Activated CD4-positive, alpha-beta memory T cell treated with anti-CD3 and anti-CD28 coated beads, Interleukin-2, amount 10 ng/mL, durations not matched to agents 7 days and 5 days (primary cell): ENCODE results near the gene ZIC3. TPM values are rescaled to one million over a fixed set of nuclear protein-coding genes. Genes with fewer than 3 reads are reported as not detected.

Experiments used
- CTCF ChIA-PET: fragments of 350-600 bp; sonication (Branson Sonifier 250); formaldehyde crosslinking; loops from one replicate; lab custom pipeline; 2021; ENCODE audit warnings: antibody characterized with exemption, inconsistent platforms; lab: Charles Lee
- POLR2A ChIA-PET: fragments of 350-600 bp; sonication (Branson Sonifier 250); formaldehyde crosslinking; loops from one replicate; lab custom pipeline; 2021; ENCODE audit warnings: antibody characterized with exemption; lab: Charles Lee
- DNase-seq: peaks from one replicate; pipeline ENCODE4 v3.0.0-alpha.2; 2020
- H3K27ac Mint-ChIP-seq: one replicate; pipeline ENCODE4 v1.8.0; 2021; ENCODE audit warnings: mild to moderate bottlenecking, mixed read lengths
- H3K27me3 Mint-ChIP-seq: one replicate; pipeline ENCODE4 v1.8.0; 2021; ENCODE audit warnings: mixed read lengths
- H3K36me3 Mint-ChIP-seq: one replicate; pipeline ENCODE4 v1.8.0; 2021; ENCODE audit warnings: low read depth, mixed read lengths
- H3K4me1 Mint-ChIP-seq: one replicate; pipeline ENCODE4 v1.8.0; 2021; ENCODE audit warnings: mixed read lengths
- H3K4me3 Mint-ChIP-seq: one replicate; pipeline ENCODE4 v1.8.0; 2021; ENCODE audit warnings: mild to moderate bottlenecking, mixed read lengths
- H3K9me3 Mint-ChIP-seq: one replicate; pipeline ENCODE4 v1.8.0; 2021; ENCODE audit warnings: mixed read lengths
- total RNA-seq, 2 experiments: library from RNA; stranded (reverse); gene quantifications; one replicate each; pipeline ENCODE4 v1.2.3, GENCODE V29; 2021

ZIC3 gene
- total RNA-seq, 2 experiments from 2014 or later = not detected

DNA sequence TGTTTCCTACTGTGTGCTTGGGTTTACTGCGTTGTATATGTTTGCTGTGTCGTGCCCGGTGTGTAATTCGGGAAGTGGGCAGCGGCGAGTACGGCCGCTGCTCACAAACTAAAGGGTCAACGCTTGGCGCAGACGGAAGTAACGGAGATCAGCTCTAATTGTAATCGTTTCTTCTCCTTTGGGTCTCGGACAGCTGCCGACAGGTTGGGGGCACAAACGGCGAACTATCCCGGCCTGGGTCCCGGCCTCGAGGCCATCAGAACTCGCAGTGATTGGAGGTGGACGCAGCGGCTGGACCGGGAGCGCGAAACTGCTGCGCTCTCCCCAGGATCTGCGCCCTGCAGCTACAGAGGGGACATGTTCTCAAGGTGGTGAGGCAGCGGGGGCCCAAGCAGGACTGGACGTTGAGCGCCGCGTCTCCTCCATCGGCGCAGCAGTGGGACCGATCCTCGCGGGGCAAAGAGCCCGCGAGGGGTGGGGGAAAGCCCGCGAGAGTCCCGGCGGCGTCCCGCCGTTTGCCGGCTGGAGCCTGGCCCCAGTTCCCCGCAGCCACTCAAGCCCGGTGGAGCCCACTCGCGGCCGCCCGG is 516 bp upstream of the ZIC3 start:
- Mint-ChIP-seq H3K27me3 (peaks cover 56% of the 10 kb centered on the region), H3K9me3 (peaks cover 4% of the 10 kb centered on the region)
- CTCF ChIA-PET = no interaction called here

DNA sequence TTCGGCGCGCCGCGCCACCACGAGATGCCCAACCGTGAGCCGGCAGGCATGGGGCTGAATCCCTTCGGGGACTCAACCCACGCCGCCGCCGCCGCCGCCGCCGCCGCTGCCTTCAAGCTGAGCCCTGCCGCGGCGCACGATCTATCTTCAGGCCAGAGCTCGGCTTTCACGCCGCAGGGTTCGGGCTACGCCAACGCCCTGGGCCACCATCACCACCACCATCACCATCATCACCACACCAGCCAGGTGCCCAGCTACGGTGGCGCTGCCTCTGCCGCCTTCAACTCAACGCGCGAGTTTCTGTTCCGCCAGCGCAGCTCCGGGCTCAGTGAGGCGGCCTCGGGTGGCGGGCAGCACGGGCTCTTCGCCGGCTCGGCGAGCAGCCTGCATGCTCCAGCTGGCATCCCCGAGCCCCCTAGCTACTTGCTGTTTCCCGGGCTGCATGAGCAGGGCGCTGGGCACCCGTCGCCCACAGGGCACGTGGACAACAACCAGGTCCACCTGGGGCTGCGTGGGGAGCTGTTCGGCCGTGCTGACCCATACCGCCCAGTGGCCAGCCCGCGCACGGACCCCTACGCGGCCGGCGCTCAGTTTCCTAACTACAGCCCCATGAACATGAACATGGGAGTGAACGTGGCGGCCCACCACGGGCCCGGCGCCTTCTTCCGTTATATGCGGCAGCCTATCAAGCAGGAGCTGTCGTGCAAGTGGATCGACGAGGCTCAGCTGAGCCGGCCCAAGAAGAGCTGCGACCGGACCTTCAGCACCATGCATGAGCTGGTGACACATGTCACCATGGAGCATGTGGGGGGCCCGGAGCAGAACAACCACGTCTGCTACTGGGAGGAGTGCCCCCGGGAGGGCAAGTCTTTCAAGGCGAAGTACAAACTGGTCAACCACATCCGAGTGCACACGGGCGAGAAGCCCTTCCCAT is 1.1 kb downstream of the ZIC3 start:
- H3K4me3 Mint-ChIP-seq = no peak overlapping the region
- DNase-seq = no peak
- H3K4me1 Mint-ChIP-seq = peaks cover 8% of the 10 kb centered on the region
- peaks cover 67% of the 10 kb centered on the region for H3K27me3 Mint-ChIP-seq
- CTCF ChIA-PET = no interaction called here
- POLR2A ChIA-PET = no interaction called here
- peaks cover 5% of the 10 kb centered on the region for H3K36me3 Mint-ChIP-seq
- peaks cover 4% of the 10 kb centered on the region for H3K9me3 Mint-ChIP-seq
- H3K27ac Mint-ChIP-seq = peak overlapping the region; percentile 29

More for the DNA sequence above, 516 bp upstream of the ZIC3 start:
- H3K4me1 Mint-ChIP-seq = peaks cover 8% of the 10 kb centered on the region
- H3K36me3 Mint-ChIP-seq = peaks cover 5% of the 10 kb centered on the region
- no peak for DNase-seq
- POLR2A ChIA-PET = no interaction called here
- peak overlapping the region; percentile 48 for H3K4me3 Mint-ChIP-seq
- H3K27ac Mint-ChIP-seq = peak overlapping the region; percentile 49

DNA sequence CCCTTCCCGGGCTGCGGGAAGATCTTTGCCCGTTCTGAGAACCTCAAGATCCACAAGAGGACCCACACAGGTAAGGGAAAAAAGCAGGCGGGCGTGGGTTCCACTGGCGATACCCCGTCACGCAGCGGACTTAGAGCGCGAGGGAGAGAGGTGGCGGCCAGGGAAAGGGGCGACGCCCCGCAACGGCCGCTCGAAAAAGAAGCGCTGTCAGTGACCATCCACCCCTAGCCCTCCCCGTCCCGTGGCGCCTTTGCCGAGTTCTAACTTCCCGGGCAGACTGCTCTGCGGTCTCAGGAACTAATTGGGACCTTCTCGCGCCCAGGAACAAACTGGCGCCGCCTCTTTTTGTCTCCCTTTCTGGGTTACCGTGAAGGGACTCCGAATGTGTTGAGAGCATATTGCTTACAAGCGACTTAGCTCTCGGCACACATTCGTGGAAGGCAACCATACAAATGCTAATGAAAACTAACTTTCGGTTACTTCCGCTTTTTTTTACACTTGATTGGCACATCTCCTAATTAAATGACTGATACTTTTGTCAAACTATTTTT is 1.8 kb downstream of the ZIC3 start:
- Mint-ChIP-seq H3K4me3 (no peak overlapping the region), H3K27ac (no peak overlapping the region), H3K36me3 (peaks cover 5% of the 10 kb centered on the region)

DNA sequence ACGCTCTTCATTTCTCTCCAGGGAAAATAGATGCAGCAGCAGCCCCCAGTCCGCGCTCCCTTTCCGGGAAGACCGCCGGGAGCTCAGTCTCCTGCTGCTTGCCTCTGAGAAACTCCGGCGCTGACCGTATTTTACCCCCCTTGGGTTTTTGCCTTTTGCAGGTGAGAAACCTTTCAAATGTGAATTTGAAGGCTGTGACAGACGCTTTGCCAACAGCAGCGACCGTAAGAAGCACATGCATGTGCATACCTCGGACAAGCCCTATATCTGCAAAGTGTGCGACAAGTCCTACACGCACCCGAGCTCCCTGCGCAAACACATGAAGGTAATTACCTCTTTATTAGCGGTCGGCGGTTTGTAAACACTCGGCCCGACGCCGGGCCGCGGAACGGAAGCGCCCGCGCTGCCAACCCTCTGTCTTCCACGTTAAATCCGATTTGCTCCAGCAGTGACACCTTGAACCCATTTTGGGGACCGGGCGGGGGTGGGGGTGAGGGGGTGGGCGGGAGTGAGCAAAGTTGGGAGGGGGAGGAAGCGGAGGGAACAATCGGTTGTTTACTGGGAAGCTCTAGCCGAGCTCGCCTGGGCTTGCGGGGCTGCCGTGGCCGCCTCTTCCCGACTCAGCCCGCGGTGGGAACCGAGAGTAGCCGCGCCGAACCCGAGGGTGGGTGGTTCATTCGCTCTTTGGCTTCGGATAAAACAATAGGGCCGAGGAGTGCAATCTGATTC is 3.0 kb downstream of the ZIC3 start:
- peak overlapping the region; percentile 10 for H3K27ac Mint-ChIP-seq
- no peak for DNase-seq
- peaks cover 68% of the 10 kb centered on the region for H3K27me3 Mint-ChIP-seq
- peaks cover 5% of the 10 kb centered on the region for H3K36me3 Mint-ChIP-seq
- H3K4me3 Mint-ChIP-seq = no peak overlapping the region
- CTCF ChIA-PET = no interaction called here
- peaks cover 8% of the 10 kb centered on the region for H3K4me1 Mint-ChIP-seq
- POLR2A ChIA-PET = no interaction called here
- H3K9me3 Mint-ChIP-seq = peaks cover 4% of the 10 kb centered on the region

More for the DNA sequence above, 1.8 kb downstream of the ZIC3 start:
- no peak for DNase-seq
- Mint-ChIP-seq H3K27me3 (peaks cover 70% of the 10 kb centered on the region), H3K9me3 (peaks cover 4% of the 10 kb centered on the region), H3K4me1 (peaks cover 8% of the 10 kb centered on the region)
- POLR2A ChIA-PET = no interaction called here
- CTCF ChIA-PET = no interaction called here

DNA sequence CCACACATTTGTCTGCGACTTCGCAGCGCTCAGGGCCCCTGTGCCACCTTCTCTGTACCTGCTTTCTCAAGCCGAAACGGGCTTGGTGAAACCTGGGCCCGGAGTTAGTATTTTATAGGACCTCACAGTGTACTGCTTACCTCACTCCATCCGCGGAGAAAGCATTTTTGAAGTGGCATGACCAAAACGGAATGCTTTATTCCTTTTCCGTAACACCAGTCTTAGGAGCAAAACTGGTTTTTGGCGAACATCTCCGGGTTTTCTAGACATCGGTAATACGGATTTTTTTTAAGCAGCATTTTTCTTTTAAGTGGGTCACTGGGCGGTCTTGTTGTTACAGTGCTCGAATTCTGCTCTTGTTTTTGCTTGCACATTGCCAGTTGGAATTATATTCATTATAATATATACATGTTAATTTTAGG is 3.6 kb downstream of the ZIC3 start:
- DNase-seq = no peak
- ChIA-PET CTCF (no interaction called here), POLR2A (no interaction called here)
- H3K27ac Mint-ChIP-seq = no peak overlapping the region
- H3K27me3 Mint-ChIP-seq = peaks cover 64% of the 10 kb centered on the region
- H3K36me3 Mint-ChIP-seq = peaks cover 5% of the 10 kb centered on the region
- peaks cover 8% of the 10 kb centered on the region for H3K4me1 Mint-ChIP-seq
- no peak overlapping the region for H3K4me3 Mint-ChIP-seq
- peaks cover 4% of the 10 kb centered on the region for H3K9me3 Mint-ChIP-seq

DNA sequence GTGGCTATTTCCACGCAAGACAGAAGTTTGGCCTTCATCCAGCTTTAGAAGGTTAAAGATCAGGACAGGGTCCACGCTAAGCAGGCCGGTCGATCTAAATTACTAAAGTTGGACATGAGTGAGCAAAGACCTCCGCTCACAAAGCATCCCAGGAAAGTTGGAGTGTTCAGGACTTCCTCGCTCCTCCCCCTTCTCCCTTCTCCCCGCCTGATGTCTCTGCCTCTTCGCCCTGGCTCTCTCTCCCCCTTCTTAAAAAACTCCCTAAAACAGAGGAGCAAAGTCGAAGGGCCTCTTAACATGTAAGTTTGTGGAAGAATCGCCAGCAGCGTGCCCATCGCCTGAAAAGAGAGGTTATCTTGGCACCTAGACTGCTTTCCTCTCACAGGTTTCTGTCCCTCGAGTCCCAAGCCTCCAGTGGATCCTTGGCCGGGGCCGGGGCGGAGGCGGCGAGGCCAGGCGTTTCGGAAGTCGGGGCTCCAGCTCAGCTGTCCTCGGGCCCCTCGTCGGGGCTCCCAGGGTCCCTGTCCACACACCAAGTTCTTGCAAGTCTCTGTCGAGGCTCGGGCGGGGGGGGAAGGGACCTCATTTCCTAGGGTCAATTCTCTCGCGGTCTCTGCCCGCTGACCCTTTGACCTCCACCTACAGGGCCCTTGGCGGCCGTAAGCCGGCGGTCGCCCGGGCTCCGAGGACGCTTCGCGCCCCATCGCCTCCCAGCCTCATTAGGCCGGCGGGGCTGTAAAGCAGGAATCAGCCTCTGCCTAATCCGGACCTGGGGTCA is 7.6 kb downstream of the ZIC3 start:
- peaks cover 56% of the 10 kb centered on the region for H3K27me3 Mint-ChIP-seq
- H3K27ac Mint-ChIP-seq = no peak overlapping the region
- ChIA-PET CTCF (no interaction called here), POLR2A (no interaction called here)
- H3K9me3 Mint-ChIP-seq = no peaks in the 10 kb centered on the region
- DNase-seq = no peak
- H3K36me3 Mint-ChIP-seq = no peaks in the 10 kb centered on the region
- H3K4me1 Mint-ChIP-seq = peaks cover 2% of the 10 kb centered on the region
- H3K4me3 Mint-ChIP-seq = no peak overlapping the region

DNA sequence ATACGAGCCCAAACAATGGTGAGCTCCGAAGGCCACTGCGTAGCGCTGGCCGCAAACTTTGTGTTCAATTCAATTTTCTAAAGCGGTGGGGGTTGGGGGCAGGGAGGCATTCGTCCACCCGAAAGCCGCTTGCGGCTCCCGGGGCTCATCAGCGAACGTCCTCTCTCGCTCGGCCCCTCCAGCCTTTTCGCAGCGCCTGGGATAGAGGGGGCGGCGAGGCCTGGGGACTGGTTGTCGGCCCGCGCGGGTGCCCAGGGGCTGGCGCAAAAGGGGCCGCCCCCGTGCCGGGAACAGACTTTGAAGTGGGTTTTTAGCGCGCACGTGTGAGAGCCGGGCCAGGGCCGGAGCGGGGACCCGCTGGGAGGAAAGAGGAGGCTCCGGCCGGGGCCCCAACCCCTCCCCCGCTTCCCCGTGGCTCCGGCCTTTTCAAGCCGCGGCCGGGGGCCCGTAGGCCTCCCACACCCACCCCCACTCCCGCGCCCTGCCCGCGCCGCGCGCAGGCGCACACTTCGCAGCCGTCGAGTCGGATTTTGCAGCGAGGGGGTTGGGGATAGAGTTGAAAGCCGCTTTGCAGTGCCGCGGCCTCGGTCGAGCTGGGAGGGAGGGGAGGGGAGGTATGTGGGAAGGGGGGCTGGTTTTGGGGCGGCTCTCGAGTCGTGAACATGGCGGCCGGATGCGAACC is 8.3 kb downstream of the ZIC3 start:
- Mint-ChIP-seq H3K27ac (no peak overlapping the region), H3K36me3 (no peaks in the 10 kb centered on the region), H3K4me1 (no peaks in the 10 kb centered on the region), H3K9me3 (no peaks in the 10 kb centered on the region), H3K4me3 (no peak overlapping the region), H3K27me3 (peaks cover 51% of the 10 kb centered on the region)
- CTCF ChIA-PET = no interaction called here
- POLR2A ChIA-PET = no interaction called here
- DNase-seq = no peak

DNA sequence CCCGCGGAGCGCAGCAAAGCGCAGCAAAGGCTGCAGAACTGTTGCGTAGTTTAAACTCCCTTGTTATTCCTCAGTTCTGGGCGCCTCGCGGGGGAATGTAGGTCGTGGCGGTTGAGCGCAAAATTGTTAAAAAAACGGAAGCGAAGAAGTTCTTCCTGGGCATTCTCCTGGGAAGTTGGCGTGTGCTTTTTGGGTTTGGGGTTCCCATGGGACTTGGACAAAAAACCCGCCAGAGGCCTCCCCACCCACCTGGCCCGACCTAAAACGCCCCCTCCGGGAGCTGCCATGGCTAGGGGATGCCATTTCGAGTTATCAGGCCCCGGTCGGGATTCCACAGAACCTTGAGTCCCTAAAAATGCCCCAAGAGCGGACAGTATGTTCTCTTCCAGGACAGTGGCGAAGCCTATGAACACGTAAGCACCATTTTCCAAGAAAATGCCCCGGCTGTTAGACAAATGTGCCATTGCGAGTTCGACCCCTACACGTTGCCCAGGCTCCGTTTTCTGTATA is 8.9 kb downstream of the ZIC3 start:
- no peak overlapping the region for H3K27ac Mint-ChIP-seq
- no peaks in the 10 kb centered on the region for H3K36me3 Mint-ChIP-seq
- no peak for DNase-seq
- H3K27me3 Mint-ChIP-seq = peaks cover 45% of the 10 kb centered on the region
- ChIA-PET POLR2A (no interaction called here), CTCF (no interaction called here)
- no peak overlapping the region for H3K4me3 Mint-ChIP-seq
- no peaks in the 10 kb centered on the region for H3K9me3 Mint-ChIP-seq
- no peaks in the 10 kb centered on the region for H3K4me1 Mint-ChIP-seq

DNA sequence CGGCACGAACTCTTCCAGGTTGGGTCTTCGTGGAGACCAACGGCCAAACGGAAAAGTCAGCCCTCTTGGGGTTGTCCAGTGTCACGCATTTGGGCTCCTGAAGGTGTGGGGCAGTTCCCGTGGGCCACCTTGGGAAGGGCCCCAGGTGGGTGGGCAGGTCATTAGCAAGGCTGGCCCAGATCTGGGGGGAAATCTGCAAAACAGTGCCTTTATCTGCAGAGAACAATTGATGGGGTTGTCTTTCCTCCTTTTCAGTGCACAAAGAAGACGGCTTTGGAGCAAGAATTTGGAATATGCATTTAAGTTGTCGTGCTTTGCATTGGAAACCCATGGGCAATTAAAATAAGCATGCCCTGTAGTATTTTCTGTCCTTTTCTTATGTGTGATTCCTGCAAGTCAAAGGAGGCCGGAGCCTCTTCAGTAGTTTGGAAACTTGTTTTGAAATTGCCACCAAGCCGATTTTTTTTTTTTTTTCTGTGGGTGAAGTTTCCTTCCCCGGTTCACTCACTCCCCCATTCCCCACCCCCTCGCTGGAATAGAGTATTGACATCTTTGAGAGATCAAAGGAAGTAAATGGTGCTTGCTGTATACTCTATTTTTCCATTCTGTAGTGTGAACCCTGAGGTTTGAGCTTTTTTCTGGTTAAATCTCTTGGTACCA is 9.8 kb downstream of the ZIC3 start:
- ChIA-PET POLR2A (no interaction called here), CTCF (interaction anchor here (0.7 kb wide), 1 partner anchor 271 kb away, joined by 3 read pairs; no protein-coding TSS in a partner anchor)
- Mint-ChIP-seq H3K27ac (no peak overlapping the region), H3K4me1 (no peaks in the 10 kb centered on the region), H3K36me3 (no peaks in the 10 kb centered on the region), H3K27me3 (peaks cover 38% of the 10 kb centered on the region), H3K4me3 (no peak overlapping the region), H3K9me3 (no peaks in the 10 kb centered on the region)
- DNase-seq = no peak

DNA sequence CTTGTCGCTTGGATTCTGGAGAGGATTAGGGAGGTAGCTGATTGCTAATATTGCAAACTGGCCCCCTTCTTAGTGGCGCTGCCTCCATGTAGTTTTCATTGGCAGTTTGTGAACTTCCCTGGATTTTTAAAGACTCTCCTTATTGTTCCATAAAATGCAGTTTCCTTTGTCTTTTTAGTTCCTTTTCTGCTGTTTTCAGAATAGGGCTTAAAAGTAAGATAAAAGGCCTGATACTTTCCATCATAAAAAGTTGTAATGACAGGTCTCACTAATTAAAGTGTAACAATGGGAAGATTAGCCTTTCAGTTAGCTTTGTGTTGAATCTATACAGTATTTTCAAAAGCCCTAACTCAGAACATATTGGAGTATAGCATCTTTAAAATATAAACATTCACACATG is 21.2 kb downstream of the ZIC3 start:
- POLR2A ChIA-PET = no interaction called here
- no peaks in the 10 kb centered on the region for H3K36me3 Mint-ChIP-seq
- H3K27ac Mint-ChIP-seq = no peak overlapping the region

DNA sequence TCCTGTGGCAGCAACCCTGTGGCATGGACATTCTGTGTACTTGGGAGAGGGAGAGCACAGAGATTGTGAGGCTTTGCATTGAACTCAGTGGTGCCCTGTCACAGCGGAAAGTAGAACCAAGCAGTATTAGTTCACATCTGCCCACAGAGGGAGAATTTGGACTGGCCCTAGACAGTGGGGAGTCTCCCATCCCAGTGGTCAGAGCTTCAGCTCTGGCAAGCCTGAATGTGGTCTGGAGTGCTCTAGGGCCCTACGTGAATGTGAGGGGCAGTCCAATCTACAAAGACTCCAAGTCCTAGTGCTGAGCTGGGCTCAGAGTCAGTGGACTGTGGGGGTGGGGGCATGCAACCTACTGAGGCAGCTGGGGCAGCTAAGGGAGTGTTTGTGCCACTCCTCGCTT is 34.8 kb downstream of the ZIC3 start:
- no peak for DNase-seq
- Mint-ChIP-seq H3K9me3 (no peaks in the 10 kb centered on the region), H3K4me1 (no peaks in the 10 kb centered on the region), H3K27me3 (no peaks in the 10 kb centered on the region), H3K36me3 (no peaks in the 10 kb centered on the region), H3K4me3 (no peak overlapping the region), H3K27ac (no peak overlapping the region)
- CTCF ChIA-PET = no interaction called here
- POLR2A ChIA-PET = no interaction called here

More for the DNA sequence above, 21.2 kb downstream of the ZIC3 start:
- CTCF ChIA-PET = no interaction called here
- no peak for DNase-seq
- no peak overlapping the region for H3K4me3 Mint-ChIP-seq
- H3K27me3 Mint-ChIP-seq = no peaks in the 10 kb centered on the region
- no peaks in the 10 kb centered on the region for H3K4me1 Mint-ChIP-seq
- no peaks in the 10 kb centered on the region for H3K9me3 Mint-ChIP-seq
